ENCODE results near the gene MICU1.

MICU1 gene

DNA sequence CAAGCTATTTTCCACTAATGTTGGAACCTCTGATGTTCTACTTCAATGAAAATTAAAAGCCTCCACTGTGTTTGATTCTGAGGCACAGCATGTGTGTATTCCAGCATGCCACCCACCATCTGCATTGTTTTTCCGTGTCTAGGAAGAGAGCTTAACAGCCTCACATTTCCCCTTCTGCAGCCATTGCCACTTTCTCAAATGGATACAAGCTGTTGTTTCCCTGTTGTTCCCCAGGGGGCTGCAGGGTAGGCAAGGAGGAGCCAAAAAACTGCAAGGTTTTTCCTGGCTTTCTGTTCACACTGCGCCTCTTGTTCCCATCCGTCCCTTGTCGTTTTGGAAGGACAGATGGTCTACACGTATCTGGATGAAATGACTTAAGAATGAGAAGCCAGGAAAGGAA, 198.9 kb downstream of the MICU1 start:
- no peak overlapping the region for H3K9ac ChIP-seq (ENCODE audit: low read length)
- H3K27ac ChIP-seq (ENCODE audit: low read length), result no peak overlapping the region
- no peaks in the 10 kb centered on the region for H3K9me3 ChIP-seq (ENCODE audit: control insufficient read depth, low read depth, low read length)
- peaks cover 5% of the 10 kb centered on the region for H3K4me1 ChIP-seq (ENCODE audit: control insufficient read depth, low read depth, low read length)
- no peaks in the 10 kb centered on the region for H3K27me3 ChIP-seq (ENCODE audit: control insufficient read depth, insufficient read depth, low read length)
- H3K4me3 ChIP-seq (ENCODE audit: low read length), result no peak overlapping the region
- H3K36me3 ChIP-seq (ENCODE audit: control insufficient read depth, low read depth, low read length), result no peaks in the 10 kb centered on the region

DNA sequence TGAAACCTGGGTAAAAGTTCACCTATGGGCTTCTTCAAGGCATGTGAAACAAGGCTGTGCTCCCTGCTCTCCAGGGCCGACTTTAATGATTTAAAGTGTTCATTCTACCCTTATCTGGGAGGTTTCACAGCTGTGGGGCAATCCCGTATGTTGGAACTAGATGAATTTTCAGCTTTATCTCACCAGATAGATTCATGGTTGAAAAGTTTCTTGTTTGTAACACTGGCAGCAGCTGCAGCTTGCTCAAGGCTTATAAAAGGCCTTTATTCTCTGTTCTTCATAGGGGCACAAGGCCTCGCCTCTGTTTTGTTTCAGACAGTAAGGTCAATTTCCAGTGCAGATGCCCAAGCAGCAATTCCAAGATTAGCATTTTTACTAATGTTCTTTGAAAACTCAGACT, 200.7 kb downstream of the MICU1 start:
- Histone ChIP-seq H3K9me3 (ENCODE audit: control insufficient read depth, low read depth, low read length) (no peaks in the 10 kb centered on the region), H3K9ac (ENCODE audit: low read length) (no peak overlapping the region), H3K36me3 (ENCODE audit: control insufficient read depth, low read depth, low read length) (no peaks in the 10 kb centered on the region), H3K4me1 (ENCODE audit: control insufficient read depth, low read depth, low read length) (peaks cover 9% of the 10 kb centered on the region), H3K27me3 (ENCODE audit: control insufficient read depth, insufficient read depth, low read length) (no peaks in the 10 kb centered on the region), H3K4me3 (ENCODE audit: low read length) (no peak overlapping the region), H3K27ac (ENCODE audit: low read length) (no peak overlapping the region)

DNA sequence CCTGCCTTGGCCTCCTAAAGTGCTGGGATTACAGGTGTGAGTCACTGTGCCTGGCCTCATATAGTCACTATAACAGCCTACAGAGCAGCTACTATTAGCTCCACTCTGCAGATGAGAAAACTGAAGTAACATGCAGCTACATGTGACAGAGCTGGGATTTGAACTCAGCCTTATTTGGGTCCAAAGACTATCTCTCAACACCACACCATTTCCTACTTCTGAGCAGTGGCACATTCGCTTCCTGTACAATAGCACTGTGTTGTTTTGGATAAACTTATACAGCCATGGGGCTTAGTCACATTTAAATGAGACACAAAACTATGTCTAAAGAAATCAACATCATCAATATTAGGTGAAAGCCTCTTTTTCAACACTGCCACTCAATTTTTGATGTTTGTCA, 201.3 kb downstream of the MICU1 start:
- Histone ChIP-seq H3K9me3 (ENCODE audit: control insufficient read depth, low read depth, low read length) (no peaks in the 10 kb centered on the region), H3K4me3 (ENCODE audit: low read length) (no peak overlapping the region), H3K4me1 (ENCODE audit: control insufficient read depth, low read depth, low read length) (peaks cover 10% of the 10 kb centered on the region), H3K27me3 (ENCODE audit: control insufficient read depth, insufficient read depth, low read length) (no peaks in the 10 kb centered on the region), H3K27ac (ENCODE audit: low read length) (no peak overlapping the region), H3K36me3 (ENCODE audit: control insufficient read depth, low read depth, low read length) (no peaks in the 10 kb centered on the region), H3K9ac (ENCODE audit: low read length) (no peak overlapping the region)

DNA sequence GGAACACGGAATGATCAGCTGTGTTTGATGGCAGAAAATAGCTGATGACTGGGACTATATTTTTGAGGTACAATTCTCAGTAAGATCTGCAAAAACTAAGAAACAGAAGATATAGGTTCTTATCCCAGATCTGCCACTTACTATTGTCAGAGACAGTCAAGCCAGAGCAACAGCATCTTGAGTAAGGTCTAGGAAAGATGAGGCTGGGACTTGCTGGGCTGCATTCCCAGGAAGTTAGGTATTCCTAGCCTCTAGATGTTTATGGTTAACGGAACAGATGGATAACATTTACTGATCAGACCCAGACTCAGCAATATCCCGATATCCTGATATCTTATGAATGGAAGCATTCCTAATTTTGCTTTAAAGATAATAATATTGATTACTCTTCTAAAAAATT, 202.5 kb downstream of the MICU1 start:
- Histone ChIP-seq H3K9ac (ENCODE audit: low read length) (no peak overlapping the region), H3K27ac (ENCODE audit: low read length) (no peak overlapping the region)

DNA sequence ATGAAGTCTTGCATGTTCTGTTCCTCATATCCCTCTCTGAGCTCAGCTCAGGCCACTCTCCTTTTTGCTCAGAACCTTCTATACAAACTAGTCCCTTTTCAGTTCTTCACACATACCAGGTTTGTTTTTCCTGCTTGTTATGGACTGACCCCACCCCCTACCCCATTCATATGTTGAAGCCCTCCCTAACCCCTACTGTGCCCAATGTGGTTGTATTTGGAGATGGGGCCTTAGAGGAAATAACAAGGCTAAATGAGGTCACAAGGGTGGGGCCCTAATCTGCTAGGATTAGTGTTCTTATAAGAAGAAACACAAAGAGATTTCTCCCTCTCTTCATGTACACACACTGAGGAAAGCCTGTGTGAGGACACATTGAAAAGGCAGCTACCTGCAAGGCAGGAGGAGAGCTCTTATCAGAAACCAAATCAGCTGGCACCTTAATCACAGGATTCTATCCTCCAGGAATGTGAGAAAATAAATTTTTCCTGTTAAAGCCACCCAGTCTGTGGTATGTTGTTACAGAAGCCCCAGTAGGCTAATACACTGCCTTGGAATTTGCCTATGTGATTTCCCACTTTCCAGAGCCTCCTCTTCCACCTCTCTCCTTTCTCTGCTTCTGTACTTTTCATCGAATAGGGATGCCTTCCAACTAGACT, 203.9 kb downstream of the MICU1 start:
- Histone ChIP-seq H3K4me1 (ENCODE audit: control insufficient read depth, low read depth, low read length) (peaks cover 24% of the 10 kb centered on the region), H3K27me3 (ENCODE audit: control insufficient read depth, insufficient read depth, low read length) (no peaks in the 10 kb centered on the region), H3K27ac (ENCODE audit: low read length) (no peak overlapping the region), H3K9ac (ENCODE audit: low read length) (no peak overlapping the region), H3K36me3 (ENCODE audit: control insufficient read depth, low read depth, low read length) (no peaks in the 10 kb centered on the region), H3K9me3 (ENCODE audit: control insufficient read depth, low read depth, low read length) (no peaks in the 10 kb centered on the region), H3K4me3 (ENCODE audit: low read length) (no peak overlapping the region)

More for the DNA sequence above, 202.5 kb downstream of the MICU1 start:
- H3K36me3 ChIP-seq (ENCODE audit: control insufficient read depth, low read depth, low read length), result no peaks in the 10 kb centered on the region
- H3K4me1 ChIP-seq (ENCODE audit: control insufficient read depth, low read depth, low read length), result peaks cover 17% of the 10 kb centered on the region
- H3K9me3 ChIP-seq (ENCODE audit: control insufficient read depth, low read depth, low read length), result no peaks in the 10 kb centered on the region
- H3K4me3 ChIP-seq (ENCODE audit: low read length), result no peak overlapping the region
- no peaks in the 10 kb centered on the region for H3K27me3 ChIP-seq (ENCODE audit: control insufficient read depth, insufficient read depth, low read length)

DNA sequence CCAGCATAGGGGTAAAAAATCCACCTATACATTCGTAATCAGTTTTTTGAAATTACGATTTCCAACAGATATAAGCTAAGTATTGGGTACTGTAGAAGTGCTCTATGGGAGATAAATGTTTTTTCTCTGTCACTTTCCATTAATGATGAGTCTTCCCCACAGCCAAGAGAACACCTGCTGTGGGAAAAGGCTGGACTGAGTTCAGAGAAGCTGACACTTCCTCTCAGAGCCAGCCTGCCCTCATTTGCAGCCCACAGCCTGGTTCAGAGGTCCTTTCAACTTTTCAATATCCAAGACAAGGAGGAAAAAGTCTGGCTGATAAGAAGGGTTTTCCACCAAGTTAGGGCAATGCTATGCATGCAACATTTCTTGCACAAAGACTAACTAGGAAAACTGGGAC, 206.6 kb downstream of the MICU1 start:
- no peak overlapping the region for H3K27ac ChIP-seq (ENCODE audit: low read length)
- H3K36me3 ChIP-seq (ENCODE audit: control insufficient read depth, low read depth, low read length), result no peaks in the 10 kb centered on the region
- no peaks in the 10 kb centered on the region for H3K9me3 ChIP-seq (ENCODE audit: control insufficient read depth, low read depth, low read length)
- no peak overlapping the region for H3K4me3 ChIP-seq (ENCODE audit: low read length)
- H3K9ac ChIP-seq (ENCODE audit: low read length), result no peak overlapping the region
- peaks cover 22% of the 10 kb centered on the region for H3K4me1 ChIP-seq (ENCODE audit: control insufficient read depth, low read depth, low read length)
- H3K27me3 ChIP-seq (ENCODE audit: control insufficient read depth, insufficient read depth, low read length), result no peaks in the 10 kb centered on the region

DNA sequence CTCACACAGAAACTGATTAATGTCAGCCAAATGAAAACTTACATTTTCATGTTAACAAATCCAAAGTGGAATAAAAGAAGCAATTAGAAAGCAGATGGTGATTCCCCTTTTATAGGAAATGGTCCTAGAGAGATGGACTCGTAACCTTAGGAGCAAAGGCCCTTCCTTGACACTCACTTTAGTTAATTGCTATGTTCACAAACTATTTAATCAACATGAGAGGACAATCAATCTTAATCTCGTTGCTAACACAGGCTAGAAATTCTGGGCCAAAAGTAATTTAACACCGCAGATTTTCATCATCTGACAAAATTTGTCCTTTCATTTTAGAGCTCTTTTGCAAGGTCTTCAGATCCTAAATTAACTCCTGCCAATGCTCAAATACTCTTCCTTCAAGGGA, 207.2 kb downstream of the MICU1 start:
- Histone ChIP-seq H3K4me3 (ENCODE audit: low read length) (no peak overlapping the region), H3K4me1 (ENCODE audit: control insufficient read depth, low read depth, low read length) (peaks cover 22% of the 10 kb centered on the region), H3K9me3 (ENCODE audit: control insufficient read depth, low read depth, low read length) (peaks cover 4% of the 10 kb centered on the region), H3K27me3 (ENCODE audit: control insufficient read depth, insufficient read depth, low read length) (no peaks in the 10 kb centered on the region), H3K9ac (ENCODE audit: low read length) (no peak overlapping the region), H3K36me3 (ENCODE audit: control insufficient read depth, low read depth, low read length) (no peaks in the 10 kb centered on the region), H3K27ac (ENCODE audit: low read length) (no peak overlapping the region)

DNA sequence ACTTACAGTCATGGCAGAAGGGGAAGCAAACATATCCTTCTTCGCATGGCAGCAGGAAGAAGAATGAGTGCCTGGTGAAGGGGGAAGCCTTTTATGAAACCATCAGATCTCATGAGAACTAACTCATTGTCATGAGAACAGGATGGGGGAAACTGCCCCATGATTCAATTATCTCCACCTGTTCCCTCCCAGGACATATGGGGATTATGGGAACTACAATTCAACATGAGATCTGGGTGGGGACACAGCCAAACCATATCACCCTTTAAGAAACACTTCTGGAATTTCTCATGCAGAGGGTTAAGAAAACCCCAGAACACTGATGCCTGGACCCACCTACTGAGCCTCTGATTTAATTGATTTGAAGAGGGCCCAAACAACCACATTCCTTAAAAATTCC, 207.9 kb downstream of the MICU1 start:
- Histone ChIP-seq H3K27ac (ENCODE audit: low read length) (no peak overlapping the region), H3K4me3 (ENCODE audit: low read length) (no peak overlapping the region), H3K9ac (ENCODE audit: low read length) (no peak overlapping the region), H3K9me3 (ENCODE audit: control insufficient read depth, low read depth, low read length) (peaks cover 5% of the 10 kb centered on the region), H3K27me3 (ENCODE audit: control insufficient read depth, insufficient read depth, low read length) (no peaks in the 10 kb centered on the region), H3K4me1 (ENCODE audit: control insufficient read depth, low read depth, low read length) (peaks cover 22% of the 10 kb centered on the region), H3K36me3 (ENCODE audit: control insufficient read depth, low read depth, low read length) (no peaks in the 10 kb centered on the region)

DNA sequence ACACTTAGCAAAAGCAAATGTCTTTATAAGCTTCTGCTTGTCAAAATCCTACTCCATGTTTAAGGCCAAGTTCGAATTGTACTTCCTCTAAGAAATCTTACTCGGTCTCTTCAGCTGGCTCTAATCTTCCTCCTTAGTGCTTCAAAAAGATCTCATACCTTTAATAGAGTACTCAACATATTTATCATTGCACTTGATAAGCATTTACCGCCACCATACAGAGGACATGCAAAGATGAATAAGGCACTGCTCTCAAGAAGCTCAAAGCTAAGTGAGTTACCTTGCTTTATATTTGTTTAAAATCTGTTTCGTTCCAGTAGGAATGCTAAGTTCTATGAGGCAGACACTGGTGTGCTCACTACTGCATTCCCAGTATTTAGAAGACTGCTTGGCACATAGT, 209.2 kb downstream of the MICU1 start:
- peaks cover 21% of the 10 kb centered on the region for H3K4me1 ChIP-seq (ENCODE audit: control insufficient read depth, low read depth, low read length)
- no peaks in the 10 kb centered on the region for H3K27me3 ChIP-seq (ENCODE audit: control insufficient read depth, insufficient read depth, low read length)
- H3K9ac ChIP-seq (ENCODE audit: low read length), result no peak overlapping the region
- H3K9me3 ChIP-seq (ENCODE audit: control insufficient read depth, low read depth, low read length), result peaks cover 5% of the 10 kb centered on the region
- H3K4me3 ChIP-seq (ENCODE audit: low read length), result no peak overlapping the region
- no peaks in the 10 kb centered on the region for H3K36me3 ChIP-seq (ENCODE audit: control insufficient read depth, low read depth, low read length)
- no peak overlapping the region for H3K27ac ChIP-seq (ENCODE audit: low read length)

DNA sequence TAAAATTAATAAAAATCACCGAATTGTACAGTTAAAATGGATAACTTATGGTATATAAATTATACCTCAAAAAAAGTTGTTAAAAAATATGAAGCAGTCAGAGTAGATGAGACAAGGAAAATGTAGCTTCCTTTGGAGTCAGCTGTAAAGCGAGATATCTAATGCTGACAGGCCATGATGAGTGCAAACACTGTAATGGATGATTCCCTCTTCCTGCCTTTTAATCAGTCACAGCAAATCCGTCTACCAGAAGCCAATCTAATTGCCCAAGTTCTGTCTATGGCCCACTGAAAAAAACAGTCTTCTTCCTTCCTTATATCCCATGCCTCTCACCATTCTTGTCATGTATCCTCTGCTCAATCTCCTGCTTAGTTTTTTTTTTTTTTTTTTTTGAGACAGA, 211.2 kb downstream of the MICU1 start:
- H3K9ac ChIP-seq (ENCODE audit: low read length), result no peak overlapping the region

DNA sequence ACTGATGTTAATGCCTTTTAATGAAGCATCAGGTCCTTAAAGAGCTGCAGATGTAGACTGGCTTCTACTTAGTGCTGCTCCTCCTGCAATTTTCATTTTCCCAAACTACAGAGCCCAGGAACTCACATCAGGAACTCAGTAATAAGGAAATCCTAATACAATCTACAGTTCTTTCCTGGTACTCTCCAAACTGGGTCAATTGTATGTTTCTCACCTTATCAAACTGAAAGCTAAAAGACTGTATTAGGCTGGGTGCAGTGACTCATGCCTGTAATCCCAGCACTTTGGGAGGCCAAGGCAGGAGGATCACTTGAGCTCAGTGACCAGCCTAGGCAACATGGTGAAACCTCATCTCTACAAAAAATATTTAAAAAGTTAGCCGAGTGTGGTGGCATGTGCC, 216.7 kb downstream of the MICU1 start:
- Histone ChIP-seq H3K27me3 (ENCODE audit: control insufficient read depth, insufficient read depth, low read length) (no peaks in the 10 kb centered on the region), H3K36me3 (ENCODE audit: control insufficient read depth, low read depth, low read length) (no peaks in the 10 kb centered on the region), H3K27ac (ENCODE audit: low read length) (no peak overlapping the region), H3K4me1 (ENCODE audit: control insufficient read depth, low read depth, low read length) (no peaks in the 10 kb centered on the region), H3K4me3 (ENCODE audit: low read length) (no peak overlapping the region), H3K9me3 (ENCODE audit: control insufficient read depth, low read depth, low read length) (peaks cover 5% of the 10 kb centered on the region), H3K9ac (ENCODE audit: low read length) (no peak overlapping the region)

More for the DNA sequence above, 211.2 kb downstream of the MICU1 start:
- H3K4me3 ChIP-seq (ENCODE audit: low read length), result no peak overlapping the region
- H3K4me1 ChIP-seq (ENCODE audit: control insufficient read depth, low read depth, low read length), result peaks cover 18% of the 10 kb centered on the region
- H3K9me3 ChIP-seq (ENCODE audit: control insufficient read depth, low read depth, low read length), result peaks cover 5% of the 10 kb centered on the region
- H3K36me3 ChIP-seq (ENCODE audit: control insufficient read depth, low read depth, low read length), result no peaks in the 10 kb centered on the region
- H3K27ac ChIP-seq (ENCODE audit: low read length), result no peak overlapping the region
- no peaks in the 10 kb centered on the region for H3K27me3 ChIP-seq (ENCODE audit: control insufficient read depth, insufficient read depth, low read length)

DNA sequence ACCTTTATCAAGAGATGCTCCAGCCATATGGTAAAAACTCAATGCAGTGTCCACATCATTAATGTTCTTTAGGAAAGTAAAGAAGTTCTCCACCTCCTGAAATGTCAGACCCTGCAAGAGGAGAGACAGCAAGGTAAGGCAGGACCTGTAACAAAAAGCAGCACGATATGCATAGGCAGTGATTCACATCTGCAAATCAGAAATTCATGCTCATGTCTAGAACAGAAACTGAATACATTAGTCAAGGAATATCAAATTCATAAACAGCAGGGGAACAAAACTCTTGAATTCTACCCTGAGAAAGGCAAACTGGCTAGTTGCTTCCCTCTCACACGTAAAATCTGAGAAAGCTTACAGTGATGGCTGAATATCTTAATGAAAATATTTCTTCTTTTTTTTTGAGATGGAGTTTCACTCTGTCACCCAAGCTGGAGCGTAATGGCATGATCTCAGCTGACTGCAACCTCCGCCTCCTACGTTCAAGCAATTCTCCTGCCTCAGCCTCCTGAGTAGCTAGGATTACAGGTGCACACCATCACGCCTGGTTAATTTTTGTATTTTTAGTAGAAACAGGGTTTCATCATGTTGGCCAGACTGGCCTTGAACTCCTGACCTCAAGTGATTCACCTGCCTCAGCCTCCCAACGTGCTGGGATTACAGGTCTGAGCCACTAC, 217.8 kb downstream of the MICU1 start:
- H3K36me3 ChIP-seq (ENCODE audit: control insufficient read depth, low read depth, low read length), result no peaks in the 10 kb centered on the region
- no peak overlapping the region for H3K4me3 ChIP-seq (ENCODE audit: low read length)
- H3K27ac ChIP-seq (ENCODE audit: low read length), result no peak overlapping the region
- no peaks in the 10 kb centered on the region for H3K9me3 ChIP-seq (ENCODE audit: control insufficient read depth, low read depth, low read length)
- H3K27me3 ChIP-seq (ENCODE audit: control insufficient read depth, insufficient read depth, low read length), result no peaks in the 10 kb centered on the region
- H3K9ac ChIP-seq (ENCODE audit: low read length), result no peak overlapping the region
- no peaks in the 10 kb centered on the region for H3K4me1 ChIP-seq (ENCODE audit: control insufficient read depth, low read depth, low read length)

Measured in iPS-18a (cell line).